ENCODE data around the gene CSHL1. TPM values are rescaled to one million over a fixed set of nuclear protein-coding genes. Genes with fewer than 3 reads are reported as not detected.

The CSHL1 gene
- polyA plus RNA-seq, 1 donor from 2014 or later: not detected

DNA sequence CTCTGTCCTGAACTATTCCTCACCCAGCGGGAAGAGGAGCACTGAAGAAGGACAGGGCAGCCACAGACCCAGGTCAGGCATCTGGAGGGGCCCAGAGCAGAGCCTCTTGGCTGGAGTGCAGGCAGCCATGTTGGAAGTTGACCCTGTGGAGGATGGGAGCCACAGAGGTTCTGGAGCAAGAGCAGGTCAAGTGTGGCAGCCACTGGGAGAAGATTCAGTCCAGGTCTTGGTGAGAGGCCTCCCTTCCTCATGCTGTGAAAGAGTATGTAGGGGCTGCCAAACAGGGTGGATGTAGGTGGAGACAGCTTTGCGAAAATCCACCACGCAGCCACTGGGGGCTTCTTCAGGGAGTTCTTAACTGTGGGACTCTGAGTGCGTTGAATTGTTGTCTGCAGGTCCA lies 21.7 kb upstream of the CSHL1 start:
- Histone ChIP-seq H3K27ac (ENCODE audit: low read length) (no peak overlapping the region), H3K9me3 (ENCODE audit: low read length) (no peaks in the 10 kb centered on the region), H3K79me2 (replicated peaks; ENCODE audit: insufficient read depth, low read length) (no peaks in the 10 kb centered on the region), H3K27me3 (ENCODE audit: insufficient read depth, low read depth, low read length) (no peaks in the 10 kb centered on the region), H3F3A (ENCODE audit: insufficient read depth, low read length, poor library complexity, severe bottlenecking) (no peaks in the 10 kb centered on the region), H3K36me3 (ENCODE audit: insufficient read depth, low read length) (no peaks in the 10 kb centered on the region), H3K4me3 (ENCODE audit: low read length) (no peak overlapping the region), H3K4me2 (ENCODE audit: low read length) (no peak overlapping the region), H3K9ac (ENCODE audit: low read length) (no peak overlapping the region), H4K20me1 (ENCODE audit: insufficient read depth) (no peaks in the 10 kb centered on the region), H2AFZ (ENCODE audit: low read depth, low read length) (no peak overlapping the region), H3K9me2 (ENCODE audit: insufficient read depth, low read length) (no peaks in the 10 kb centered on the region)
- no peak for TF ChIP-seq RAD21 (conservative IDR thresholded peaks at IDR 0.05)
- TF ChIP-seq, protein P1, sequence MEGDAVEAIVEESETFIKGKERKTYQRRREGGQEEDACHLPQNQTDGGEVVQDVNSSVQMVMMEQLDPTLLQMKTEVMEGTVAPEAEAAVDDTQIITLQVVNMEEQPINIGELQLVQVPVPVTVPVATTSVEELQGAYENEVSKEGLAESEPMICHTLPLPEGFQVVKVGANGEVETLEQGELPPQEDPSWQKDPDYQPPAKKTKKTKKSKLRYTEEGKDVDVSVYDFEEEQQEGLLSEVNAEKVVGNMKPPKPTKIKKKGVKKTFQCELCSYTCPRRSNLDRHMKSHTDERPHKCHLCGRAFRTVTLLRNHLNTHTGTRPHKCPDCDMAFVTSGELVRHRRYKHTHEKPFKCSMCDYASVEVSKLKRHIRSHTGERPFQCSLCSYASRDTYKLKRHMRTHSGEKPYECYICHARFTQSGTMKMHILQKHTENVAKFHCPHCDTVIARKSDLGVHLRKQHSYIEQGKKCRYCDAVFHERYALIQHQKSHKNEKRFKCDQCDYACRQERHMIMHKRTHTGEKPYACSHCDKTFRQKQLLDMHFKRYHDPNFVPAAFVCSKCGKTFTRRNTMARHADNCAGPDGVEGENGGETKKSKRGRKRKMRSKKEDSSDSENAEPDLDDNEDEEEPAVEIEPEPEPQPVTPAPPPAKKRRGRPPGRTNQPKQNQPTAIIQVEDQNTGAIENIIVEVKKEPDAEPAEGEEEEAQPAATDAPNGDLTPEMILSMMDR (IDR thresholded peaks at IDR 0.05; ENCODE audit: poor library complexity, severe bottlenecking): no peak
- no peak for TF ChIP-seq SMC3 (conservative IDR thresholded peaks at IDR 0.05; ENCODE audit: poor library complexity)
- TF ChIP-seq EP300 (conservative IDR thresholded peaks at IDR 0.05; ENCODE audit: poor library complexity, severe bottlenecking): no peak
- no peak for TF ChIP-seq MXI1 (conservative IDR thresholded peaks at IDR 0.05; ENCODE audit: poor library complexity, severe bottlenecking)

DNA sequence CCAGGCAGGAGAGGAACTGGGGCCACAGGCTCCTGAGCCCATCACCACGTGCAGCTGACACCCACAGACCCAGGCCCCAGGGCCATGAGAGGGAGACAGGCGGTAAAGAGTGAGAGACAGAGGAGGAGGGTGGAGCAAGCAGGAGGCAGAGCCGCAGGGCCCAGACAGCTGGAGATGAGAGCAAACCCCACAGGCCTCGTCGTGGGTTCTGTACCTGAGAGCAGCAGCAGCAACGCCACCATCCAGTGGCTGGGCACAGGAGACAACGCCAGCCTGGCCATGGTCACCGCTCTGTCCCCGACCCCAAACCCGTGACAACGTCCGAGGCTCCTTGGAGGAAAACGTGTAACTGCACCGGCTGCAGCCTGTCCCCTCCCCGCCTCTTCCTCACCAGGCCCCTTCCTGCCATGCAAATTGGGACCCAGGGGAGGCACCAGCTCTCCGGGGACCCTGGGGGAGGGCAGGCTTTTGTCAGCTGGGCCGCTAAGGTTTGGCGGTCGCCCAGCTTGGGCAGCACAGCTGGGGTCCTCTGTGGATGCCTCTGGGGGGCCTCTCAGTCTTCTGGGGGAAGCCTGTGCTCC lies 21.0 kb upstream of the CSHL1 start, which contains the start of gene CD79B:
Gene CD79B, minus strand, starts transcription at position 351 of the 581 bp plus-strand sequence. Its CDS starts 70 bp downstream, at position 281.
- no peak for TF ChIP-seq POLR2AphosphoS5 (IDR thresholded peaks at IDR 0.05)
- TF ChIP-seq, protein P1 (IDR thresholded peaks at IDR 0.05; ENCODE audit: poor library complexity, severe bottlenecking): no peak
- TF ChIP-seq EZH2 (IDR thresholded peaks at IDR 0.05; ENCODE audit: borderline replicate concordance, insufficient read depth, low read length, poor library complexity, severe bottlenecking): no peak
- TF ChIP-seq, protein P2, sequence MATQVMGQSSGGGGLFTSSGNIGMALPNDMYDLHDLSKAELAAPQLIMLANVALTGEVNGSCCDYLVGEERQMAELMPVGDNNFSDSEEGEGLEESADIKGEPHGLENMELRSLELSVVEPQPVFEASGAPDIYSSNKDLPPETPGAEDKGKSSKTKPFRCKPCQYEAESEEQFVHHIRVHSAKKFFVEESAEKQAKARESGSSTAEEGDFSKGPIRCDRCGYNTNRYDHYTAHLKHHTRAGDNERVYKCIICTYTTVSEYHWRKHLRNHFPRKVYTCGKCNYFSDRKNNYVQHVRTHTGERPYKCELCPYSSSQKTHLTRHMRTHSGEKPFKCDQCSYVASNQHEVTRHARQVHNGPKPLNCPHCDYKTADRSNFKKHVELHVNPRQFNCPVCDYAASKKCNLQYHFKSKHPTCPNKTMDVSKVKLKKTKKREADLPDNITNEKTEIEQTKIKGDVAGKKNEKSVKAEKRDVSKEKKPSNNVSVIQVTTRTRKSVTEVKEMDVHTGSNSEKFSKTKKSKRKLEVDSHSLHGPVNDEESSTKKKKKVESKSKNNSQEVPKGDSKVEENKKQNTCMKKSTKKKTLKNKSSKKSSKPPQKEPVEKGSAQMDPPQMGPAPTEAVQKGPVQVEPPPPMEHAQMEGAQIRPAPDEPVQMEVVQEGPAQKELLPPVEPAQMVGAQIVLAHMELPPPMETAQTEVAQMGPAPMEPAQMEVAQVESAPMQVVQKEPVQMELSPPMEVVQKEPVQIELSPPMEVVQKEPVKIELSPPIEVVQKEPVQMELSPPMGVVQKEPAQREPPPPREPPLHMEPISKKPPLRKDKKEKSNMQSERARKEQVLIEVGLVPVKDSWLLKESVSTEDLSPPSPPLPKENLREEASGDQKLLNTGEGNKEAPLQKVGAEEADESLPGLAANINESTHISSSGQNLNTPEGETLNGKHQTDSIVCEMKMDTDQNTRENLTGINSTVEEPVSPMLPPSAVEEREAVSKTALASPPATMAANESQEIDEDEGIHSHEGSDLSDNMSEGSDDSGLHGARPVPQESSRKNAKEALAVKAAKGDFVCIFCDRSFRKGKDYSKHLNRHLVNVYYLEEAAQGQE (IDR thresholded peaks at IDR 0.05; ENCODE audit: borderline replicate concordance): no peak
- no peak within 1 kb of the TSS for H3K4me3 ChIP-seq (ENCODE audit: low read length)
- no peak within 1 kb of the TSS for H3K4me2 ChIP-seq (ENCODE audit: low read length)
- no peaks in the 10 kb centered on the region for H3K36me3 ChIP-seq (ENCODE audit: insufficient read depth, low read length)
- H3K27ac ChIP-seq (ENCODE audit: low read length): no peak within 1 kb of the TSS
- H2AFZ ChIP-seq (ENCODE audit: low read depth, low read length): no peak within 1 kb of the TSS
- no peaks in the 10 kb centered on the region for H3F3A ChIP-seq (ENCODE audit: insufficient read depth, low read length, poor library complexity, severe bottlenecking)
- H3K9ac ChIP-seq (ENCODE audit: low read length): no peak within 1 kb of the TSS
- no peaks in the 10 kb centered on the region for H4K20me1 ChIP-seq (ENCODE audit: insufficient read depth)
- H3K9me2 ChIP-seq (ENCODE audit: insufficient read depth, low read length): no peaks in the 10 kb centered on the region
- H3K79me2 ChIP-seq (replicated peaks; ENCODE audit: insufficient read depth, low read length): no peaks in the 10 kb centered on the region
- H3K27me3 ChIP-seq (ENCODE audit: insufficient read depth, low read depth, low read length): no peaks in the 10 kb centered on the region
- H3K9me3 ChIP-seq (ENCODE audit: low read length): no peaks in the 10 kb centered on the region
